K562 (cell line): ENCODE measurements around the gene PRKCG. TPM values are rescaled to one million over a fixed set of nuclear protein-coding genes. Genes with fewer than 3 reads are reported as not detected.

Experiments
- CCNT2 ChIP-seq: IDR thresholded peaks from 2 replicates; pipeline ENCODE4 v1.6.1; 2011; ENCODE audit warnings: borderline replicate concordance, low read depth, mild to moderate bottlenecking, moderate library complexity, mixed read lengths, low read length; ENCODE audit not compliant: insufficient read length; ENCODE audit errors: extremely low read depth
- CREM ChIP-seq: IDR thresholded peaks from 2 replicates; pipeline ENCODE4 v1.6.1; 2014; ENCODE audit warnings: antibody characterized with exemption, low read depth
- ELF1 ChIP-seq: fragments of 200-800 bp; sonication (Bioruptor generic); IDR thresholded peaks from 2 replicates; pipeline ENCODE4 v1.6.1; 2016; ENCODE audit warnings: missing genetic modification characterization, missing compliant biosample characterization
- L3MBTL2 ChIP-seq: fragments of 450-650 bp; IDR thresholded peaks from 2 replicates; pipeline ENCODE4 v1.6.1; 2016; ENCODE audit warnings: mild to moderate bottlenecking, moderate library complexity
- MBD2 ChIP-seq: sonication (generic); IDR thresholded peaks from 2 replicates; pipeline ENCODE4 v1.6.1; 2016; ENCODE audit warnings: low read depth, borderline replicate concordance
- MXI1 ChIP-seq: IDR thresholded peaks from 2 replicates; pipeline ENCODE4 v1.6.1; 2011; ENCODE audit warnings: low read depth, mild to moderate bottlenecking, improper control_type of control experiment, low read length
- NR2C1 ChIP-seq, 2 experiments: fragments of 450-650 bp; IDR thresholded peaks; 2 replicates each; pipeline ENCODE4 v1.6.1; 2017; ENCODE audit warnings: mild to moderate bottlenecking in 2 of 2, antibody characterized with exemption in 1 of 2, inconsistent platforms in 1 of 2, missing compliant biosample characterization in 1 of 2, missing genetic modification characterization in 1 of 2
- NR2C2 ChIP-seq, 2 experiments: fragments of 200-800 bp in 1 of 2; sonication (Bioruptor generic) in 1 of 2; sonication (generic) in 1 of 2; formaldehyde crosslinking in 1 of 2; IDR thresholded peaks; 2 replicates each; pipeline versions ENCODE4 v1.6.1 to v1.8.0; 2016 to 2022; ENCODE audit warnings: mild to moderate bottlenecking in 1 of 2, missing compliant biosample characterization in 1 of 2, missing genetic modification characterization in 1 of 2, missing genetic modification reagents in 1 of 2
- POLR2G ChIP-seq: fragments of 200-400 bp; formaldehyde crosslinking; IDR thresholded peaks from 2 replicates; pipeline ENCODE4 v1.6.1; 2017; ENCODE audit warnings: low read depth, mild to moderate bottlenecking, antibody characterized with exemption, low read length, moderate library complexity
- RBFOX2 ChIP-seq: fragments of 200-400 bp; formaldehyde crosslinking; IDR thresholded peaks from 2 replicates; pipeline ENCODE4 v1.6.1; 2017; ENCODE audit warnings: low read depth, mild to moderate bottlenecking, low read length, moderate library complexity
- SIRT6 ChIP-seq: IDR thresholded peaks from one replicate; pipeline ENCODE4 v1.6.1; 2012; ENCODE audit warnings: low read depth, mild to moderate bottlenecking, control low read depth, inconsistent platforms, low read length, moderate library complexity
- SP1 ChIP-seq: sonication (generic); formaldehyde crosslinking; IDR thresholded peaks from 2 replicates; pipeline ENCODE4 v1.8.1; 2022; ENCODE audit warnings: mild to moderate bottlenecking, missing genetic modification reagents
- ZNF133 ChIP-seq: fragments of 250-450 bp; sonication (Bioruptor Pico); IDR thresholded peaks from 2 replicates; pipeline ENCODE4 v1.4.0; 2020; ENCODE audit warnings: mild to moderate bottlenecking
- ZNF175 ChIP-seq: fragments of 200-800 bp; sonication (Bioruptor generic); IDR thresholded peaks from 2 replicates; pipeline ENCODE4 v1.6.1; 2016; ENCODE audit warnings: low read depth, mild to moderate bottlenecking, missing genetic modification characterization, missing compliant biosample characterization
- ZNF592 ChIP-seq: fragments of 450-650 bp; IDR thresholded peaks from 2 replicates; pipeline ENCODE4 v1.6.1; 2017; ENCODE audit warnings: antibody characterized with exemption, mild to moderate bottlenecking
- polyA plus RNA-seq, 8 experiments: library from polyadenylated mRNA; depleted of rRNA in 4 of 8; stranded (reverse) in 5 of 8; unstranded in 3 of 8; fragments of >200 nt; fragmentation: Nextera tagmentation in 2 of 8; fragmentation: Illumina TruSeq in 1 of 8; extraction: Ambion mirVana in 2 of 8; extraction: Trizol in 1 of 8; gene quantifications; 2 replicates each; pipeline versions ENCODE4 v1.2.1 to v1.2.3, GENCODE V29; 2011 to 2014; ENCODE audit warnings: inconsistent platforms in 1 of 8, missing spikeins in 1 of 8
- total RNA-seq, 7 experiments: library from RNA; depleted of rRNA in 6 of 7; stranded (reverse); fragments of >200 nt in 6 of 7; fragmentation: Illumina TruSeq in 2 of 7; extraction: Trizol in 2 of 7; gene quantifications; 2 replicates each; pipeline versions ENCODE4 v1.2.1 to v1.2.3, GENCODE V29; 2011 to 2021; ENCODE audit warnings: low replicate concordance in 1 of 7
- TF ChIP-seq, protein P1 (sequence below): sonication (generic); formaldehyde crosslinking; IDR thresholded peaks from 2 replicates; pipeline ENCODE4 v1.8.0; 2022; ENCODE audit warnings: missing genetic modification reagents, mild to moderate bottlenecking, moderate library complexity, borderline replicate concordance
- TF ChIP-seq, protein P2 (sequence below): fragments of 200-800 bp; sonication (Bioruptor generic); IDR thresholded peaks from 2 replicates; pipeline ENCODE4 v1.6.1; 2017; ENCODE audit warnings: missing genetic modification characterization, missing compliant biosample characterization

PRKCG gene
- total and polyA plus RNA-seq, 9 of the 15 experiments (the other 6 are each of a cell fraction or from before 2014, with no cell fraction given) = not detected

DNA sequence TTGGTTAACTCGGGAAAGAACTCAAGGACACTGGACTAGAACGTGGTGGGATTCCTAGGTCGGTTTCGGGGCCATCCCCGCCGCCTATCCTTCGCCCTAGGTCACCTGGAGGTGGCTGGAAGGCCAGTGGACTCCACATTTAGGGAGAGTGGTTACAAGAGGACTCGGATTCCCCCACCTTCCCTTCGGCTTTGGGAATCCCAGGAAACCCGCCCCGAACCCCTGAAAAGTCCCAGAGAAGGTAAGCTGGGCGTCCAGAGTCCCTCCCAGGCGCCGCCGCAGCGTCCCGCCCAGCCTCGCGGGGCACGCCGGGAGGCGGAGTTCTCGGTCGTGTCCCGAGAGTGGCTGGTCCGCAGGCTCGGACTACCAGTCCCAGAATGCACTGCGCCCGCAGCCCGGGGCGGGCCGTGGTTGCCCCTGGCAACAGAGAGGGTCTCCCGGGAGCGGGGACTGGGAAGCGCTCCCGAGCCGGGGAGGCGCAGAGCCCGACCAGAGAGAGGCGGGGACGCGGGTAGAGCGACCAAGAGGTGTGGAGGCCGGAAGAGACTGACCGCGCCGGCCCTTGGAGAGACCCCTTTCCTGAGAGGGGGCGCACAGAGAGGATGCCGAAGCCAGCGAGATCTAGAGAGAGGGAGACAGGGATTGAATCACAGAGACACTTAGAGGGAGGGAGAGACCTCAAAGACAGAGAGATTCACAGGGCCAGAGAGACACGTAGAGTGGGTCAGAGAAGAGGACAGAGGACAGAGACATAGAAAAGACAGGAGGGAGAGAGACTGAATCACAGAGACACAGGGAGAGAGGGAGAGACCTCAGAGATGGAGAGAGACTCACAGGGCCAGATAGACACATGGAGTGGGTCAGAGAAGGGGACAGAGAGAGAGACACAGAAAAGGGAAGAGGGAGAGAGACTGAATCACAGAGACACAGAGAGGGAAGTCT is 2.6 kb upstream of the PRKCG start (continued):
- TF ChIP-seq NR2C2 (CRISPR knock-in tag; IDR thresholded peaks at IDR 0.05) = no peak
- 0 out of 2 replicates have a peak, but pooled peaks have one; percentile 36 for TF ChIP-seq NR2C2 (tag; IDR thresholded peaks at IDR 0.05)
- TF ChIP-seq NR2C1 (IDR thresholded peaks at IDR 0.05) = no peak
- TF ChIP-seq NR2C1 (tag; IDR thresholded peaks at IDR 0.05) = 0 out of 2 replicates have a peak, but pooled peaks have one; percentile 13
- TF ChIP-seq CCNT2 = peak; percentile 39
- TF ChIP-seq MXI1 = peak; percentile 62; the same call in 1 of the 2 replicates
- peak; percentile 44; the same call in 1 of the 2 replicates for TF ChIP-seq L3MBTL2
- peak; percentile 56; the same call in 1 of the 2 replicates for TF ChIP-seq ZNF592
- 0 out of 2 replicates have a peak, but pooled peaks have one; percentile 42 for TF ChIP-seq ZNF175
- TF ChIP-seq, protein P1, sequence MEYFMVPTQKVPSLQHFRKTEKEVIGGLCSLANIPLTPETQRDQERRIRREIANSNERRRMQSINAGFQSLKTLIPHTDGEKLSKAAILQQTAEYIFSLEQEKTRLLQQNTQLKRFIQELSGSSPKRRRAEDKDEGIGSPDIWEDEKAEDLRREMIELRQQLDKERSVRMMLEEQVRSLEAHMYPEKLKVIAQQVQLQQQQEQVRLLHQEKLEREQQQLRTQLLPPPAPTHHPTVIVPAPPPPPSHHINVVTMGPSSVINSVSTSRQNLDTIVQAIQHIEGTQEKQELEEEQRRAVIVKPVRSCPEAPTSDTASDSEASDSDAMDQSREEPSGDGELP (CRISPR knock-in tag) = peak; percentile 46; the same call in 1 of the 2 replicates
- peak; percentile 51 for TF ChIP-seq RBFOX2
- TF ChIP-seq CREM = peak; percentile 38; the same call in 1 of the 2 replicates
- peak; percentile 63 for TF ChIP-seq POLR2G
- TF ChIP-seq SP1 = peak; percentile 80
- TF ChIP-seq SIRT6 = no peak
- TF ChIP-seq MBD2 = peak; percentile 62; the same call in 1 of the 2 replicates
- no peak for TF ChIP-seq ZNF133 (CRISPR knock-in tag)
- TF ChIP-seq ELF1 (tag) = 0 out of 2 replicates have a peak, but pooled peaks have one; percentile 34
- TF ChIP-seq, protein P2, sequence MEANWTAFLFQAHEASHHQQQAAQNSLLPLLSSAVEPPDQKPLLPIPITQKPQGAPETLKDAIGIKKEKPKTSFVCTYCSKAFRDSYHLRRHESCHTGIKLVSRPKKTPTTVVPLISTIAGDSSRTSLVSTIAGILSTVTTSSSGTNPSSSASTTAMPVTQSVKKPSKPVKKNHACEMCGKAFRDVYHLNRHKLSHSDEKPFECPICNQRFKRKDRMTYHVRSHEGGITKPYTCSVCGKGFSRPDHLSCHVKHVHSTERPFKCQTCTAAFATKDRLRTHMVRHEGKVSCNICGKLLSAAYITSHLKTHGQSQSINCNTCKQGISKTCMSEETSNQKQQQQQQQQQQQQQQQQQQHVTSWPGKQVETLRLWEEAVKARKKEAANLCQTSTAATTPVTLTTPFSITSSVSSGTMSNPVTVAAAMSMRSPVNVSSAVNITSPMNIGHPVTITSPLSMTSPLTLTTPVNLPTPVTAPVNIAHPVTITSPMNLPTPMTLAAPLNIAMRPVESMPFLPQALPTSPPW (CRISPR knock-in tag) = peak; percentile 50; the same call in 1 of the 2 replicates
